GM12872 (cell line): Measurements from ENCODE around the gene EVI5.

Source experiments
- CTCF ChIP-seq: IDR thresholded peaks from 3 replicates; pipeline ENCODE4 v1.5.1; 2011; ENCODE audit warnings: low read depth, mild to moderate bottlenecking, low read length, moderate library complexity; ENCODE audit not compliant: insufficient read depth

EVI5 gene

GRCh38 chr1:92743221-92743620 lies 41.7 kb downstream of the EVI5 start:
- no peak for TF ChIP-seq CTCF

- no peak for TF ChIP-seq CTCF
Observed at GRCh38 chr1:92739669-92740524, 45.0 kb downstream of the EVI5 start.

GRCh38 chr1:92736395-92736794 lies 48.5 kb downstream of the EVI5 start:
- peak; percentile 38; the same call in 1 of the 3 replicates for TF ChIP-seq CTCF

- no peak for TF ChIP-seq CTCF
Observed at GRCh38 chr1:92730476-92730875, 54.4 kb downstream of the EVI5 start.

- TF ChIP-seq CTCF, result no peak
Observed at GRCh38 chr1:92728697-92729096, 56.2 kb downstream of the EVI5 start.

- TF ChIP-seq CTCF, result no peak
Observed at GRCh38 chr1:92721886-92722285, 63.0 kb downstream of the EVI5 start.

GRCh38 chr1:92713939-92714338 lies 71.0 kb downstream of the EVI5 start:
- no peak for TF ChIP-seq CTCF
